Gastrocnemius medialis (tissue), 4 donors: ENCODE results near the gene C19orf25.
"Not testable (repeated sequence)": the region's sequence is repeated elsewhere in the genome, so short reads cannot be mapped to it uniquely, and the experiment has no call there.

Experiments used
- CTCF ChIP-seq, 5 experiments: fragments of 450-650 bp in 3 of 5; fragments of 200-600 bp in 2 of 5; sonication (generic) in 2 of 5; IDR thresholded peaks in 4 of 5; conservative IDR thresholded peaks in 1 of 5; 1 replicate in 4 of 5; 2 replicates in 1 of 5; pipeline ENCODE4 v1.5.1; 2016 to 2019; ENCODE audit warnings: antibody characterized with exemption in 5 of 5, mild to moderate bottlenecking in 3 of 5, moderate library complexity in 3 of 5
- POLR2A ChIP-seq, 2 donors: fragments of 450-650 bp; IDR thresholded peaks; one replicate each; pipeline ENCODE4 v1.6.1; 2017; ENCODE audit warnings: antibody characterized with exemption in 2 of 2, mild to moderate bottlenecking in 2 of 2, moderate library complexity in 2 of 2

- not testable (repeated sequence) for TF ChIP-seq CTCF (IDR thresholded peaks at IDR 0.05 in 4 of 5, conservative IDR thresholded peaks at IDR 0.05 in 1 of 5); POLR2A (IDR thresholded peaks at IDR 0.05)
Measured at GRCh38 chr19:1439525-1440417, 39.2 kb downstream of the C19orf25 start.
